ENCODE measurements around the gene ZNF462. TPM values are rescaled to one million over a fixed set of nuclear protein-coding genes. Genes with fewer than 3 reads are reported as not detected.
A peak's percentile ranks its signal among the peaks of the same experiment; 100 is the strongest.
"Not testable (repeated sequence)": the region's sequence is repeated elsewhere in the genome, so short reads cannot be mapped to it uniquely, and the experiment has no call there.

ZNF462 gene
- polyA plus RNA-seq, 3 donors: 21.3 to 25.9 (median 22.0) TPM

DNA sequence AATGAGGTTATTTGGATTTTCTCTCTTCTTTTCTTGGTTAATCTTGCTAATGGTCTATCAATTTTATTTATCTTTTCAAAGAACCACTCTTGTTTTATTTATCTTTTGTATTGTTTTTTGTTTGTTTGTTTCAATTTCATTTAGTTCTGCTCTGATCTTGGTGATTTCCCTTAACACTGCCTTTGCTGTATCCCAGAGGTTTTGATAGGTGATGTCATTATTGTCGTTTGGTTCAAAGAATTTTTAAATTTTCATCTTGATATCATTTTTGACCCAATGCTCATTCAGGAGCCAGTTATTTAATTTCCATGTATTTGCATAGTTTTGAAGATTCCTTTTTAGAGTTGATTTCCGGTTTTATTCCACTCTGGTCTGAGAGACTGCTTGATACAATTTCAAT, 126.9 kb downstream of the ZNF462 start:
- DNase-seq (ENCODE audit: low read depth in 3 of 3, low spot score in 2 of 3): not testable (repeated sequence)

DNA sequence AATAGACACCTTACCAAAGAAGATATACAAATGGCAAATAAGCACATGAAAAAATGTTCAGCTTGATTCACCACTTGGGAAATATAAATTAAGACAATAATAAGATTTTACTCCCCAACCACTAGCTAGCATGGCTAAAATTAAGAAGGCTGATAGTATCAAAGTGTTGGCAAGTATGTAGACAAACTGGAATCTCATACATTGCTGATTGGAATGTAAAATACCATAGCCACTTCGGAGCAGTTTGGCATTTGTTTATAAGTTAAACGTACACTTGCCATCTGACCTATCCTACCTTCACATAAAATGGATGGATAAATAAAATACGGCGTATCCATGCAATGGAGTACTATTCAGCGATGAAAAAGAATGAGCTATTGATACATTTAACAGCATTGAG, 129.2 kb downstream of the ZNF462 start:
- DNase-seq (ENCODE audit: low read depth in 3 of 3, low spot score in 2 of 3): no peak

DNA sequence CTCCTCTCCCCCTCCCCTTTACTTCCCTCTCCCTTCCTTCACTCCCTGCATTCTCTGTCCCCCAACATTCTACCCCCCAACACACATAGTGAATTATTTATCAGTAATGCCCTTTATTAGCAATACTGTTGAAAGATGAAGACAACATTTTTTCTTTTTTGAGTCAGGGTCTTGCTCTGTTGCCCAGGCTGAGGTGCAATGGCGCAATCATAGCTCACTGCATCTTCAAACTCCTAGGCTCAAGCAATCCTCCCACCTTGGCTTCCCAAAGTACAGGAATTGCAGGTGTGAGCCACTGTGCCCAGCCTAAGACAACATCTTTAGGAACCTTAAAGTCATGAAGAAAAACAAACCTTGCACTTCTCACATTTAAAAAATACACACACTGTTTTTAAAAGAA, 130.6 kb downstream of the ZNF462 start:
- no peak for DNase-seq (ENCODE audit: low read depth in 3 of 3, low spot score in 2 of 3)

DNA sequence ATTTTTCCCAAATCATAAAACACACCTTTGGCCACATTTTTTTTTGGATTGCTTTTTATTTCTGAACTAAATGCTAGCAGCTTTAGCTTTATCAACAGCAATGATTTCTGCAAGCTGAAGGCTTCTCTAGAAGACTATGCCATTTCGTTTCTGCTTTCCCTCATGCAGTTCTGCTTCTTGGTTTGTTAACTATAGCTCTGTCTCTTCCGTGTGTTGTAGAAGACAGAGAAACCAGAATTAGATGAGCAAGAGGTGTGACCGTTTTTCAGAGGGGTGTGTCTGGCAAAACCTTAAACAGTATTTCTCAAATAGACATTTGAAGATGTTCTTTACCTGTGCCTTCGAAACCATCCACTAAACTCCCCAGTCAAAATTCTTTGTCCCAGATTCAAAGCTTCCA, 131.5 kb downstream of the ZNF462 start:
- no peak for DNase-seq (ENCODE audit: low read depth in 3 of 3, low spot score in 2 of 3)

DNA sequence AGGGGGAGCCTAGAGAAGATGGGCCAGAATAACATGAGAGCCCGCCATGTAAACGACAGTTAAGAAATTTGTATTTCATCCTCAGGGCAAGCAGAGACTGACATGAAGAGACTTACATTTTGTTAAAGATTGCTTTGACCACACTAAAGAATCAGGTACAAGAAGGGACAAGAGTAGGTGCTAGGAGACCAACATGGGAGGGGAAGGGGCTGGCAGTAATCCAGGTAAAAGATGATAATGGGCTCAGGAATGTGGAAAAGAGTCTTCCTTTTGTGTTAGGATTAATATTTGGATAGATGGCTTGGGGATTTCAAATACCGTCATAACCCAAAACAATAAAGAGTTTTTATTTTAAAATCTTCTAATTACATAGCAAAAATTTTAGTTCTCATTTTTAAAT, 137.3 kb downstream of the ZNF462 start:
- DNase-seq (ENCODE audit: low read depth in 3 of 3, low spot score in 2 of 3): no peak

DNA sequence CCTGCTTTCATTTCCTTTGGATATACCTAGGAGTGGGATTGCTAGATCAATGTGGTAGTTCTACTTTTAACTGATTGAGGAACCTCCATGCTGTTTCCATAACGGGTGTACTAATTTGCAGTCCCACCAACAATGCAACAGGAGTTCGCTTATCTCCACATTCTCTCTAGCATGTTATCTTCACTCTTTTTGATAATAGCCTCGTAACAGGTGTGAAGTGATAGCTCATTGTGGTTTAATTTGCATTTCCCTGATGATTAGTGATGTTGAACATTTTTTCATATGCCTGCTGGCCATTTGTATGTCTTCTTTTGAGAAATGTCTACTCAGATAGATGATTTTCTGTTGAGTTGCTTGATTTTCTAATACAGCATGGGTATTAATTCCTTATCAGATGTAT, 142.2 kb downstream of the ZNF462 start:
- DNase-seq (ENCODE audit: low read depth in 3 of 3, low spot score in 2 of 3): no peak

DNA sequence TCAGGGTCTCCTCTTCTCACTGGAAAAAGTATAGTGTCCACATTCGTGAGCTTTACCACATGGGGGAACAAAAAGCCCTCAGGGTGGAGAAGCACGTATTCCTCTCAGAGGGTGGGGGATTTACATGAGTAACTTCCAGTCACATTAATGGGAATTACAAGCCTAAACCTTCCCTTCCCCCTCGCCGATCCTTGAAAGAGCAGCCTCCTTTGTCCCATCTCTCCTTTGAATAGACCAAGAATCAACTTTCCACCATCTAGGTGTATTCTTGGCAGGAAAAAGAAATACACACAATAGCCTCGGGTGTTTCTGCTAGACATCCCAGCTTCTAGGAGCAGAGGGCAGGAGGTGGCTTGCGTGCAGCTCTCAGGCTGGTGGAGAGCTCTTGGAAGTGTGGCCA, 144.4 kb downstream of the ZNF462 start:
- no peak for DNase-seq (ENCODE audit: low read depth in 3 of 3, low spot score in 2 of 3)

DNA sequence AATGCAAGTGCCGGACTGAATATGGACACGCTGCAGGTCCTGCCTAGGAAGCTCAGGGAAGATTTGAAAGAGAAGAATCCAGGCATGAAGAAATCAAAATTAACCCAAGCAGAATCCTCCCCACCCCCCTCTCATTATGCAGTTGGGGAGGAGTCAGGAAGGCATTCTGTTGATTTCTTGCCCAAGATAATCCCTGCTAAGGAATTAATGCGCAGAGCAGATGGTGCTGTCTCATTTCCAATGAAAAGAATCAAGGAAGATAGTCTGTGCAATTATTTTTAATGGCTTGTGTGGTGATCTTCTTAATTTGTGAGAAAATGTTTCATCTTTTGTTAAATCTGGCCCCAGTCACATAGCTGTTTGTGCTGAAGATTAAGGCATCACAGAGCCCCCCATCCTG, 145.0 kb downstream of the ZNF462 start:
- DNase-seq (ENCODE audit: low read depth in 3 of 3, low spot score in 2 of 3): no peak

DNA sequence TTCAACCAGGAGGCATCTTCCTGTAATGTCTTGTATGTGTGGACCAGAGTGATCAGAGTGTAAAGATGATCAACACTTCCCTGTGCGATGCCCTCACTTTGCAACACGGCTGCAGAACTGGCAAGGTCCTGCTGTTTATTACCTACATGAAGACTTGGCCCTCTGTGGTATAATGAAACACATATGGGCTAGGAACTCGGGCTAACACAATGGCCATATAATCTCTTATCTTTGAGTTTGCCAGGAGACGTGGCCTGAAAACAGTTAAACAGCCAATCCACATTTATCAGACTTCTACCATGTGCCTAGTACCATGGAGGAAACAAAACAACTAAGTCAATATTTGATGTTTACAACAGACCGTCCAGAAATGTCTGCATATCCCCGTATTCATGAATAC, 145.5 kb downstream of the ZNF462 start:
- DNase-seq (ENCODE audit: low read depth in 3 of 3, low spot score in 2 of 3): no peak

DNA sequence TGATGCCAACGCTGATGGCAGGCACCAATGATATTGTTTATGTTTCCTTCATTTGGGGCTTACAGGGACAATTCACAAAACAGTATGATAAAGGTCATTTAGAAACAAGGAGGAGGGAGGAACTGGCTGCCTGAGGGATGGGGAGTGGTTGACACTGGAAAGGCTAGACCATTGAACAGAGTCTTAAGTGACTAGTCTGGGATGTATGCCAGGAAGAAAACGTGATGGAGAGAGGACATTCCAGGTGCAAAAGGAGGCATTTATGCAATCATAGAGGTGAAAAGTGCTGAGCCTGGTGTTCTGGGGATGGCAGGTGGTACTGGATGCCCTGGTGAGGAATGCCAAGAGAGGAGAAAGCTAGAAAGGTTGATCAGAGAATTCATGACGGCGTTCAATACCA, 153.4 kb downstream of the ZNF462 start:
- no peak for DNase-seq (ENCODE audit: low read depth in 3 of 3, low spot score in 2 of 3)

DNA sequence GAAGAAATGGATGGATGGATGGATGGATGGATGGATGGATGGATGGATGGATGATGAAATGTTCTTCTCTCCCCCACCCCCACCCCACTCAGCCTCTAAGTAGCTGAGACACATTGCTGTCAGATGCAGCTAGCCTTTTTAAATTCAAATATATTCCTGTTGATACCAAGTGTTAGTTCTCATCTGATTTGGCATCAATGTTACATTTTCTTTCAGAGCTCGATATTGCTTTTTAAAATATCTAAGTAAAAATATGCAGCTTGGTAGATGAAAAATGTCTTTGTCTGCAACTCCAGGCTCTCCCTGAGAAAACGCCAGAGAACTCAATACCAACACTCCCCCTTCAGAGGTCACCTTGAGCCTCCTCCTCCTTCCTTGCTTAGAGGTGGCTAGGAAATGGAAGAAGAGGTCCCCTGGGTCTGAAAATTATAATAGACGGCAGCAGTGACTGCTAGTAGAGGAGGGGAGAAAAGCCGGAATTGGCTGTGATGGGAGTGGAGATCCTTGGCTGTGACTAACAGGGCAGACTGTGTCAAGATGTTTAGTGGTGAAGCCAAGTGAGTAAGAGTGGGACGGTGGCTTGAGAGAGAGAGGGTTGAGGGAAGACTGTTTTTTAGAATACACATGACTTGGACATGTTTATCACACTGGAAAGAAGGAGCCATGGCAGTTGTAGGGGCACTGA, 156.0 kb downstream of the ZNF462 start:
- no peak for DNase-seq (ENCODE audit: low read depth in 3 of 3, low spot score in 2 of 3)

DNA sequence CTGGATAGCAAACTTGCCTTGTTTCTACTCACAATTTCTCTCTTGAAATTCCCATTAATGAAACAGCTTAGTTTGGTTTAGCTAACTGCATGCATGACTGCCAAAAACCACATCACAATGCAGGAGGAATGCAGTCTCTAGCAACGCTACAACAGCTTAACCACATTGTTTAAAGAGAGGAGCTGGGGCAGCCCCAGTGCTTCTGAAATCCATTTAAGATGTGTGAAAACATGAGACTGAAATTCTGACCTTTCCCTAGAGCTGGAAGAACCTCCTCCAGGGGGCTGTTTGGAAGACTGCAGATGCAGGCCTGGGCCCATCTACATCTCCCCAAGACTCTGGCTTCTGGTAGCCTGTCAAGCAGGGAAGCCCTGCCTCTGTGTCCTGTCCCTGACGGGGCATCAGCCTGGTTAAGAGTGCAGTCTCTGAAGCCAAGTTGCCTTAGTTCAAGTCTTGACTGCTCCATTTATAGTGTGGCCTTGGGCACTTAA, 157.1 kb downstream of the ZNF462 start:
- DNase-seq (ENCODE audit: low read depth in 3 of 3, low spot score in 2 of 3): peak; percentile 48 to 69 (median 54)

DNA sequence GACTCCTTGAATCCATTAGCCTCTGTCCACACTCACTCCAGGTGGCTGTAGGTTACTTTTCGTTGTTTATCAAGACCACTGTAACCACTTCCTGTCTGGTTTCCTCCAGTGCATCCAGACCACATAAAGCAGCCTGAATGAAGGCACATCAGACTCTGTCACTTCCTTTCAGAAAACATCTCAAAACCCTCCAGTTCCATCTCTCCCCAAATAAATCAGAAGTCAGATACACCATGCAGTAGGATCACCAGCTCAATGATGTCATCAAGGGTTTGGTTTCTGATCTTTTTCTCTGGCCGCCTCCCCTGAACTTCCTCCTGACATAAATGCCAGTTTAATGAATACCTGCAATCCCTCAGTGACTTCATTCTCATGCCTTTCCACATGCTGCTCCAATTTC, 161.2 kb downstream of the ZNF462 start:
- DNase-seq (ENCODE audit: low read depth in 3 of 3, low spot score in 2 of 3): no peak

DNA sequence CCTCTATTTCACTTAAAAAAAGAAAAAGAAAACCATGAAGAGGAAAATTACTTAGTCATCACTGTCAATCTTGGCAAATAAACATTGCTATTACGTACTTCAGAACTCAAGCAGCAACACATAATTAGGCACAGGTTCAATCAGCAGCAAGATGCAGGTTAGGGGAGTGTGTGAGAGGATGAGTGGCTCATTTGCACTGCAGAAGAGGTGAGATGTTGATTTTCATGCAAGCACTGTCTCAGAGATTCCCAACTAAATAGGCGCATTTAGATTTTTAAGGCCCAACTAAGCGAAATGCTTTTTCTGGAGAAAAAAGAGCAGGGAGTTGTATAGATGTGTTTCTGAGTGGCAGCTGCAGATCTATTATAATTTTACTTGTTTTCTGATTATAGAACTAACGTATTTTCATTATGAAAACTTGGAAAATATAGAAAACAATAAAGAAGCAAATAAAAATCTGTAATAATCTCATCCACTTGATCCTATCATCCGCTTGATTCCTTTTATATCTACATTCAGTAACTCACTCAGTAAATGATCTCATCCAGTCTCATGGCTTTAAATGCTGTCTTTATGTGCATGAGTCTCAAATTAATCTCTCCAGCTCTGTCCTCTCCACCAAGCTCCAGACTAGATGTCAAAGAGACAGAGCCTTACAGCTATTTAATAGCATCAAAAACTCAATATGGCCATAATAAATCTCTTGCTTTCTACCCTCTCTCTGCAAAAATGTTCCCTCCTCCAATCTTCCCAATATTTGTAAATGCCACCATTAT, 162.5 kb downstream of the ZNF462 start:
- no peak for DNase-seq (ENCODE audit: low read depth in 3 of 3, low spot score in 2 of 3)

DNA sequence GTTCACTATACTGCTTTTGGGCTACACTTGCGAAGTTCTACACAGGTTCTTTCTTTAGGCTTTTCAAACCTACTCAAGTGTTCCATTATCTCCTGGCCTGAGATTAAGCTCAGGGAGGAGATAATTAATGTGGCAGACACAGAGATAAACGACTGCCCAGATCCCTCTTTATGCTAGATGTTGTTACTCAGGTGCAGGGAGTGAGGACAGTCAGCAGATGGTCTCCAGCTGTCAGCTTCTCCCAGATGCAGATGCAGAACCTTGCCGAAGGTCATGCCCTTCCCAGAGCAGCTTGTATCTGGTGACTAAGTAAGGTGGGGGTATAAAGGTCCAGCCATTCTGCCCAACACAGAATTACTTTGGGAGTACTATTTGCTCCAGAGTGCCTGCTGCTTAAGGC, 166.2 kb downstream of the ZNF462 start:
- DNase-seq (ENCODE audit: low read depth in 3 of 3, low spot score in 2 of 3): no peak

DNA sequence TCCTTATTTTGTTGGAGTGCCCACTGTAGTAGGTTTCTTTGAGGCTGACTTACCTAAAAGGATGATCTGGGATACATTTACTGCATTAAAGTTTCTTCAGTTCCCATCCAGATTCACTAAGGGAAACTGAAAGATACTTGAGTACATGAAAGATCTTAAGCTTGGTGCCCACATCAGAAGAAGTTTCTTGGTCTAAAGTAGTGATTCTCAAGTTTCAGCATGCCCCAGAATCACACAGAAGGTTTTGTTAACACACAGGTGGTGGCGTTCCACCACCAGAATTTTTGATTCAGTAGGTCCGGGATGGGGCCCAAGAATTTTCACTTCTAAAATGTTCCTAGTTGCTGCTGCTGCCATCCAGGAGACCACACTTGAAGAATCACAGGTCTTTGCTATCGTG, 171.0 kb downstream of the ZNF462 start:
- no peak for DNase-seq (ENCODE audit: low read depth in 3 of 3, low spot score in 2 of 3)

DNA sequence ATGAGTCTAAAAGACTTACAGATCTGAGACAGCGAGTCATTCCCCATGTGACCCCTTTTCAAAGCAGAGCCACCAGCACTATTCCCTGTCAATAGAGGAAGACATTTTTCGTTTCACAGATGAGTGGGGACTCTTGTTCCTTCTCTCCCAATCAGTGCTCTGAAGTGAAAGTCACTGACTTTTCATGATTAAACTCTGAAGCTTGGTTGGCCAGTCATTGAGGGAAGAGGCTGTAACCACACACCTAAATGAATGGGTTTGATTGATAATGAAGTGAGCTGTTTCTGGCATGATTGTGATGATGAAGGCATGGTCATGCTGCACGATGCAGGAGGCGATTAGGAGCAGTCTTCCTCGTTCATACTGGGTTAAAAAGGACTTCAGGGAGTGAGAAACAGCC, 171.9 kb downstream of the ZNF462 start:
- no peak for DNase-seq (ENCODE audit: low read depth in 3 of 3, low spot score in 2 of 3)

DNA sequence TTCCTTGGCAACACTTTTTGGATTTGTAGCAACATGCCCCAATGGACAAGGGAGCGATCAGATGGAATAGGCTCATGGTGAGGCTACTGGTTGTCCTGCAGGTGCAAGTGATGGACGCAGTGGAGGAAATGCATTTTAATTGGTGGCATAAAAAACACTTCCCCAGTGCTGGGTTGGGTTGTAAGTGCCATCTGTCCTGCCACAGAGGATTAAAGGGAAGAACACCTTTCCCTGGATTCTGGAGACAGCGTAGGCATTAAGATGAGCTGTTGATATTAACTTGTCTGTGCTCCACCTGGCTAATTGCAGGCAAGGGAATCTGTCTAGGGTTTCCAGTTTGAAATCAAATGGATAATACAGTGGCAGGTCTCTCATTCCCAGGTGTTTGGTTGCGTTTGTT, 173.4 kb downstream of the ZNF462 start:
- DNase-seq (ENCODE audit: low read depth in 3 of 3, low spot score in 2 of 3): no peak

DNA sequence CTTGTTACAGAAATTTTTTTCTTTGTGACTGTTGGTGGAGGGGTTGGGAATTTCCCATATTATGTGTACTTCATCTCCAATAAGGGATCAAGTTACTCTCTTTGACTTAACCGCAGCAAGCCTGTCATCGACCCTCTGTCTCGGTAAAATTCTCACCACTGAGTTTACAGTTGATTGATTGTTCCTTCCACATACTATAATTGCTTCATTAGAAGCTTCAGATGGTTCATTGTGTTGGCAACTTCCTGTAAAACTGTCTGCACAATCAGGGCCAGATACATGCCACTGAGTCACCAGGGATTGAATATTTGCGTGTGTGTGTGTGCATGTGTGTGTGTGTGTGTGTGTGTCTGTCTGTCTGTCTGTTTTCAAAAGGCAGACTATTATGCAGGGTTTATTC, 176.6 kb downstream of the ZNF462 start:
- no peak for DNase-seq (ENCODE audit: low read depth in 3 of 3, low spot score in 2 of 3)

DNA sequence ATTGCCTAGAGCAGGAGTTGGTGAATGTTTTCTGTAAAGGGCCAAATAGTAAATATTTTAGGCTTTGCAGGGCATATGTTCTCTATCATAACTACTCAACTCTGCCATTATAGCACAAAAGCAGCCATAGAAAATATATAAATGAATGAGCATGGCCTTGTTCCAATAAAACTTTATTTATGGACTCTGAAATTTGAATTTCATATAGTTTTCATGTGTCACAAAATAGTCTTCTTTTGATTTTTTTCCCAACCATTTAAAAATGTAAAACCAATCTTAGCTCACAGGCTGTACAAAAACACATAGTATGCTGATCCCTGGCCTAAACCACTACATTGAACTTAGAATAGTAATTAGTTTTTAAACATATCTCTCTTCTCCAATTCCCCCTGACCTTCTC, 179.6 kb downstream of the ZNF462 start:
- no peak for DNase-seq (ENCODE audit: low read depth in 3 of 3, low spot score in 2 of 3)

DNA sequence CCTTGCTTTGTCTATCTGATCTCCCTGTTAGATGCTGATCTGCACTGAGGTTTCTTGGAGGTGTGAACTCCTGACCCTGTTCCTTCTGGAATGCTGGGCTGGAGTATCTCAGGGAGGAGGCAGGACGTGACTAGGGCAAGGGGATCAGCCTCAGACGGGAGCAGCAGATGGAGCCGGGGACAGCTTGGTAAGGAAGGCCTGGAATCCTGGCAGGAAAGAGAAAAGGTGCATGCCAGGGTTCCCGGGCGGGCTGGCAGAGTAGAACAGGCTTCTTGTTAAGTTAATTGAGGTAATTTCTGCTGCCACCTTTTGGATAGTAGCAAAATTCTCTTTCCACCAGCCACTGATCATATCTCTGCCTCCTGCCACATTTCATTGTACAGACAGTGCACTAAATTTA, 180.9 kb downstream of the ZNF462 start:
- no peak for DNase-seq (ENCODE audit: low read depth in 3 of 3, low spot score in 2 of 3)

DNA sequence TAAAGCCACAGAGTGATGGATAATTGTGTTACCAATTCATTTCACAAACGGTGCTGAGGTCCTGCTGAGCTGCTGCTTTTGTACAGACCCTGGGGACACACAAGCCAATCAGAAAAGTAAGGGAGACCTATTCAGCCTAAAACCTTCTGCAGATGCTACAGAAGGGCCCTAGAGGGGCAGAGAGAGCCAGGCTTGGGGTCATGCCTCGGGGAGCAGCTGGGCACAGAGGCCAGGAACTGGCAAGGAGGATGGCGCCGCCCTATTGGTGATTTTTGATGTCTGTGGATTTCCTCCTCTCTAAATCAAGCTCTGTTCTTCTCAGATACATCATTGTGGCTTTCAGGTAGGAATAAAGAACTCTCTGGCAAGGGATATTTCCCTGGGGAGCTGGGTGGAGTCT, 181.9 kb downstream of the ZNF462 start:
- no peak for DNase-seq (ENCODE audit: low read depth in 3 of 3, low spot score in 2 of 3)

All from right renal cortex interstitium (tissue), 3 donors.